ENCODE measurements around the gene RIMBP2.

- no peak for TF ChIP-seq CTCF (IDR thresholded peaks at IDR 0.05)
- no peak for TF ChIP-seq ZFX (IDR thresholded peaks at IDR 0.05; ENCODE audit: borderline replicate concordance)
These were observed 48.6 kb downstream of the RIMBP2 start for GRCh38 chr12:130667421-130667960.
